ENCODE measurements around the gene THSD4.

DNA sequence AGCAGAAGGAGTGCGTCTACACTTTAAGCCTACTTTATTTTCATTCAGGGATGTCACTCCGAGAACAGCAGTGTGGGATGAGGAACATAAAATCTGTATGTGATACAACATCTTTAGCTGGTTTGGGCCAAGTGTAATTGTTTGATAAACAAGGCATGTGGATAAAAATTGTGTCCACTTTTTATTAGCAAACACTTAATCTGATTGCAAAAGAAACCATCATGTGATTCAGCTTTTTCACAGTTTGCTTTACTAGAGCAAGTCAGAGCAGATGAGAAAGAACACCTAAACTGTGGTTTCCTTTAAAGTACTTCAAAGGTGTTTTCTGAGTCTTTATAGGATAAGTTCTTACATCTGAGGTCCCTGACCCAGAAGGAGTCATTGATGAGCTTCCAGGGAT is 237.9 kb downstream of the THSD4 start:
- TF ChIP-seq CTCF (conservative IDR thresholded peaks at IDR 0.05 in 1 of 2, IDR thresholded peaks at IDR 0.05 in 1 of 2; ENCODE audit: extremely low read depth in 1 of 2, insufficient read depth in 1 of 2, low read depth in 1 of 2, low read length in 2 of 2): no peak
- TF ChIP-seq EZH2 (IDR thresholded peaks at IDR 0.05; ENCODE audit: borderline replicate concordance, low read length): no peak
